HEK293 (cell line): Measurements from ENCODE around the gene FASTK.
A peak's percentile ranks its signal among the peaks of the same experiment; 100 is the strongest.

Experiments used
- CTCF ChIA-PET: fragments of 350-600 bp; formaldehyde crosslinking; extraction: SDS; loops from one replicate; lab custom pipeline; 2021; ENCODE audit warnings: antibody characterized with exemption; lab: Yijun Ruan, JAX
- POLR2A ChIA-PET: fragments of 300-600 bp; formaldehyde crosslinking; extraction: SDS; loops from one replicate; lab custom pipeline; 2020; ENCODE audit warnings: antibody characterized with exemption, inconsistent platforms; lab: Yijun Ruan, JAX
- H3K27ac ChIP-seq: fragments of 200-500 bp; sonication (Bioruptor generic); 2 replicates; pipeline ENCODE4 v1.5.1; 2014; ENCODE audit warnings: low read depth, low read length, control low read depth, inconsistent platforms; ENCODE audit errors: extremely low read depth
- H3K36me3 ChIP-seq, 2 experiments: fragments of 200-500 bp in 1 of 2; sonication (Bioruptor generic) in 1 of 2; 1 replicate in 1 of 2; 2 replicates in 1 of 2; pipeline ENCODE4 v1.5.1; 2014 to 2017; ENCODE audit warnings: inconsistent platforms in 2 of 2, low read length in 2 of 2; ENCODE audit not compliant: control insufficient read depth in 2 of 2, insufficient read depth in 1 of 2
- H3K4me1 ChIP-seq: fragments of 200-500 bp; sonication (Bioruptor generic); 2 replicates; pipeline ENCODE4 v1.5.1; 2014; ENCODE audit warnings: mild to moderate bottlenecking, low read length, inconsistent platforms; ENCODE audit not compliant: control insufficient read depth, insufficient read depth
- H3K4me3 ChIP-seq: 2 replicates; pipeline ENCODE4 v1.5.1; 2011; ENCODE audit warnings: low read depth, mild to moderate bottlenecking, control low read depth, low read length, moderate library complexity
- H3K9me3 ChIP-seq: fragments of 200-500 bp; sonication (Bioruptor generic); 2 replicates; pipeline ENCODE4 v1.5.1; 2014; ENCODE audit warnings: low read depth, low read length, inconsistent platforms; ENCODE audit not compliant: control insufficient read depth, insufficient read depth
- GLIS1 ChIP-seq: fragments of 450-650 bp; formaldehyde crosslinking; IDR thresholded peaks from 2 replicates; pipeline ENCODE4 v1.5.1; 2016; ENCODE audit warnings: missing biosample characterization, missing genetic modification characterization
- GLIS2 ChIP-seq: fragments of 450-650 bp; formaldehyde crosslinking; IDR thresholded peaks from 2 replicates; pipeline ENCODE4 v1.5.1; 2016; ENCODE audit warnings: missing biosample characterization, missing genetic modification characterization
- KLF10 ChIP-seq: fragments of 450-650 bp; IDR thresholded peaks from 2 replicates; pipeline ENCODE4 v1.5.1; 2018; ENCODE audit warnings: missing biosample characterization, mild to moderate bottlenecking, missing genetic modification characterization
- ZBTB20 ChIP-seq: fragments of 450-650 bp; formaldehyde crosslinking; IDR thresholded peaks from 2 replicates; pipeline ENCODE4 v1.5.1; 2016; ENCODE audit warnings: missing biosample characterization, missing genetic modification characterization
- ZNF114 ChIP-seq: fragments of 450-650 bp; formaldehyde crosslinking; IDR thresholded peaks from 2 replicates; pipeline ENCODE4 v1.5.0; 2017; ENCODE audit warnings: missing biosample characterization, missing genetic modification characterization
- ZNF138 ChIP-seq: fragments of 450-650 bp; formaldehyde crosslinking; IDR thresholded peaks from 2 replicates; pipeline ENCODE4 v1.5.1; 2016; ENCODE audit warnings: missing biosample characterization, missing genetic modification characterization, borderline replicate concordance
- ZNF174 ChIP-seq: fragments of 450-650 bp; formaldehyde crosslinking; IDR thresholded peaks from 2 replicates; pipeline ENCODE4 v1.5.0; 2017; ENCODE audit warnings: missing biosample characterization, mild to moderate bottlenecking, missing genetic modification characterization
- ZNF266 ChIP-seq: fragments of 450-650 bp; formaldehyde crosslinking; IDR thresholded peaks from 2 replicates; pipeline ENCODE4 v1.5.1; 2016; ENCODE audit warnings: missing biosample characterization, missing genetic modification characterization, low read depth
- ZNF350 ChIP-seq: fragments of 450-650 bp; formaldehyde crosslinking; IDR thresholded peaks from 2 replicates; pipeline ENCODE4 v1.5.0; 2017; ENCODE audit warnings: missing biosample characterization, mild to moderate bottlenecking, missing genetic modification characterization
- ZNF510 ChIP-seq: fragments of 450-650 bp; formaldehyde crosslinking; IDR thresholded peaks from 2 replicates; pipeline ENCODE4 v1.5.1; 2018; ENCODE audit warnings: mild to moderate bottlenecking, missing genetic modification characterization, missing biosample characterization; ENCODE audit not compliant: insufficient replicate concordance
- ZNF571 ChIP-seq: fragments of 450-650 bp; formaldehyde crosslinking; IDR thresholded peaks from 2 replicates; pipeline ENCODE4 v1.5.0; 2017; ENCODE audit warnings: missing biosample characterization, missing genetic modification characterization
- ZNF600 ChIP-seq: fragments of 450-650 bp; formaldehyde crosslinking; IDR thresholded peaks from 2 replicates; pipeline ENCODE4 v1.5.1; 2016; ENCODE audit warnings: missing biosample characterization, missing genetic modification characterization
- ZNF623 ChIP-seq: fragments of 450-650 bp; formaldehyde crosslinking; IDR thresholded peaks from 2 replicates; pipeline ENCODE4 v1.5.1; 2016; ENCODE audit warnings: missing biosample characterization, missing genetic modification characterization
- ZNF777 ChIP-seq: fragments of 450-650 bp; formaldehyde crosslinking; IDR thresholded peaks from 2 replicates; pipeline ENCODE4 v1.5.1; 2017; ENCODE audit warnings: missing biosample characterization, missing genetic modification characterization, borderline replicate concordance
- ZNF830 ChIP-seq: fragments of 450-650 bp; IDR thresholded peaks from 2 replicates; pipeline ENCODE4 v1.5.0; 2018; ENCODE audit warnings: missing biosample characterization, missing genetic modification characterization, low read depth, mild to moderate bottlenecking, moderate library complexity
- TF ChIP-seq, protein P1 (sequence below): fragments of 450-650 bp; formaldehyde crosslinking; conservative IDR thresholded peaks from 2 replicates; pipeline ENCODE4 v1.5.1; 2016; ENCODE audit warnings: low read depth, missing biosample characterization, missing genetic modification characterization
- TF ChIP-seq, protein P2 (sequence below): fragments of 450-650 bp; IDR thresholded peaks from 2 replicates; pipeline ENCODE4 v1.5.1; 2018; ENCODE audit warnings: missing biosample characterization, missing genetic modification characterization
- TF ChIP-seq, protein P3 (sequence below): fragments of 450-650 bp; formaldehyde crosslinking; IDR thresholded peaks from 2 replicates; pipeline ENCODE4 v1.5.1; 2016; ENCODE audit warnings: missing biosample characterization, missing genetic modification characterization

Gene FASTK

DNA sequence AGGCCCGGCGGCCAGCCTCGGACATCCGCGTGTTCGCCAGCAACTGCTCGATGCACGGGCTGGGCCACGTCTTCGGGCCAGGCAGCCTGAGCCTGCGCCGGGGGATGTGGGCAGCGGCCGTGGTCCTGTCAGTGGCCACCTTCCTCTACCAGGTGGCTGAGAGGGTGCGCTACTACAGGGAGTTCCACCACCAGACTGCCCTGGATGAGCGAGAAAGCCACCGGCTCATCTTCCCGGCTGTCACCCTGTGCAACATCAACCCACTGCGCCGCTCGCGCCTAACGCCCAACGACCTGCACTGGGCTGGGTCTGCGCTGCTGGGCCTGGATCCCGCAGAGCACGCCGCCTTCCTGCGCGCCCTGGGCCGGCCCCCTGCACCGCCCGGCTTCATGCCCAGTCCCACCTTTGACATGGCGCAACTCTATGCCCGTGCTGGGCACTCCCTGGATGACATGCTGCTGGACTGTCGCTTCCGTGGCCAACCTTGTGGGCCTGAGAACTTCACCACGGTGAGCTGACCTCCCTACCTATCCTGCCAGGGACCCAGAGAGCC, 31.6 kb downstream of the FASTK start:
- ChIA-PET POLR2A (no interaction called here), CTCF (interaction anchor here (0.6 kb wide), 1 partner anchor 15 kb away, joined by 3 read pairs; no protein-coding TSS in a partner anchor)
- Histone ChIP-seq H3K9me3 (no peaks in the 10 kb centered on the region), H3K4me3 (no peak overlapping the region), H3K36me3 (peaks cover 0 to 36% of the 10 kb centered on the region in 2 experiments; a peak in 1 of 3 replicates), H3K27ac (no peak overlapping the region), H3K4me1 (no peaks in the 10 kb centered on the region)
- TF ChIP-seq ZNF174 (tag by site-specific recombination) (no peak), ZNF350 (tag by site-specific recombination) (no peak), ZNF777 (tag by site-specific recombination) (no peak), ZNF830 (tag by site-specific recombination) (no peak)

DNA sequence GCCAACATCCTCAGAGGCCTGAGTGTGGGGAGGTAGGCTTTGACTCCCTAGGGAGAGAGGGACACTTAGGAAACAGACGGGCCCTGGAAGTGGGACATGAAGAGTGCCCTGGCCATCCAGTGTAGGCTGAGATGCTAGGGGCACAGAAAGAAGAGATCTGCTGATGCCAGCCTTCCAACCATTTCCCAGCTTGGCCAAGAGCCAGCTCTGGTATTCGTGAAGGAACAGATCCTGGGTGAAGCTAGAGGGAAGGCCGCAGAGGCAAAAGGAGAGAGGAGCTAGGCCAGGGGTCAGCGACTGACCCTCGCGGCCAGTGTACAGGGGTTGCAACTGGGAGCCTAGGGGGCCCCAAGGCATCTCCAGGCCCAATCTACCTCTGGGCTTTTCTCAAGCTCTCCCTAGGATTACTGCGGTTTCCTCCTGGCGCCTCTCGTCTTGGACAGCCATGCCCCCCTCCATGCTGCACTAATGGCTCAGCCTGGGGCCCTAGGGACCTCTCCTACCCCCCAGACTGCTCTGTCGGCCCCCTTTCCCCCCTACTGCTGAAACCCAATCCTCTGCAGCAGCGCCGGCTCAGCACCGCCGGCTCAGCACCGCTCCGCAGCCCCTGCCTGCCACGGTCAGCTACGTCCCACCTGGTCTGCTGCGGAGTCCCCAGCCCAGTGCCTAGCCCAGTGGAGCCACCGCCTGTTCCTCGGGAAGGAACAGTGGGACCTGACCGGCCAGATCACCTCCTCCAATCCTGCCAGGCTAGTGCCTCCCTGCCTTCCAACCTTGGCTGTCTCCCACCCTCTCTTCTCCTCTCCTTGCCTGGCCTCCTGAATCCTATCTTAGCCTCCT, 32.4 kb downstream of the FASTK start, which contains the start of gene ASIC3:
ASIC3 (plus strand) TSS at position 556 of the 840 bp plus-strand sequence. CDS start 355 bp downstream, outside the sequence.
- CTCF ChIA-PET = no interaction called here
- Histone ChIP-seq H3K27ac (no peak within 1 kb of the TSS), H3K9me3 (no peaks in the 10 kb centered on the region), H3K4me3 (no peak within 1 kb of the TSS), H3K4me1 (no peaks in the 10 kb centered on the region), H3K36me3 (peaks cover 0 to 30% of the 10 kb centered on the region in 2 experiments; a peak in 1 of 3 replicates)
- POLR2A ChIA-PET = interaction anchor here (0.6 to 1.3 kb wide), 3 partner anchors 9 to 60 kb away, joined by 3 to 7 read pairs (median 4); partner anchors contain the start of gene ABCB8
- TF ChIP-seq ZNF600 (tag by site-specific recombination) (peak; percentile 57), KLF10 (tag by site-specific recombination) (no peak), ZNF623 (tag by site-specific recombination) (no peak), GLIS1 (tag by site-specific recombination) (peak; percentile 89), GLIS2 (peak; percentile 45; the same call in 1 of the 2 replicates)
- TF ChIP-seq, protein P1, sequence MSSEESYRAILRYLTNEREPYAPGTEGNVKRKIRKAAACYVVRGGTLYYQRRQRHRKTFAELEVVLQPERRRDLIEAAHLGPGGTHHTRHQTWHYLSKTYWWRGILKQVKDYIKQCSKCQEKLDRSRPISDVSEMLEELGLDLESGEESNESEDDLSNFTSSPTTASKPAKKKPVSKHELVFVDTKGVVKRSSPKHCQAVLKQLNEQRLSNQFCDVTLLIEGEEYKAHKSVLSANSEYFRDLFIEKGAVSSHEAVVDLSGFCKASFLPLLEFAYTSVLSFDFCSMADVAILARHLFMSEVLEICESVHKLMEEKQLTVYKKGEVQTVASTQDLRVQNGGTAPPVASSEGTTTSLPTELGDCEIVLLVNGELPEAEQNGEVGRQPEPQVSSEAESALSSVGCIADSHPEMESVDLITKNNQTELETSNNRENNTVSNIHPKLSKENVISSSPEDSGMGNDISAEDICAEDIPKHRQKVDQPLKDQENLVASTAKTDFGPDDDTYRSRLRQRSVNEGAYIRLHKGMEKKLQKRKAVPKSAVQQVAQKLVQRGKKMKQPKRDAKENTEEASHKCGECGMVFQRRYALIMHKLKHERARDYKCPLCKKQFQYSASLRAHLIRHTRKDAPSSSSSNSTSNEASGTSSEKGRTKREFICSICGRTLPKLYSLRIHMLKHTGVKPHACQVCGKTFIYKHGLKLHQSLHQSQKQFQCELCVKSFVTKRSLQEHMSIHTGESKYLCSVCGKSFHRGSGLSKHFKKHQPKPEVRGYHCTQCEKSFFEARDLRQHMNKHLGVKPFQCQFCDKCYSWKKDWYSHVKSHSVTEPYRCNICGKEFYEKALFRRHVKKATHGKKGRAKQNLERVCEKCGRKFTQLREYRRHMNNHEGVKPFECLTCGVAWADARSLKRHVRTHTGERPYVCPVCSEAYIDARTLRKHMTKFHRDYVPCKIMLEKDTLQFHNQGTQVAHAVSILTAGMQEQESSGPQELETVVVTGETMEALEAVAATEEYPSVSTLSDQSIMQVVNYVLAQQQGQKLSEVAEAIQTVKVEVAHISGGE = no peak
- TF ChIP-seq, protein P2, sequence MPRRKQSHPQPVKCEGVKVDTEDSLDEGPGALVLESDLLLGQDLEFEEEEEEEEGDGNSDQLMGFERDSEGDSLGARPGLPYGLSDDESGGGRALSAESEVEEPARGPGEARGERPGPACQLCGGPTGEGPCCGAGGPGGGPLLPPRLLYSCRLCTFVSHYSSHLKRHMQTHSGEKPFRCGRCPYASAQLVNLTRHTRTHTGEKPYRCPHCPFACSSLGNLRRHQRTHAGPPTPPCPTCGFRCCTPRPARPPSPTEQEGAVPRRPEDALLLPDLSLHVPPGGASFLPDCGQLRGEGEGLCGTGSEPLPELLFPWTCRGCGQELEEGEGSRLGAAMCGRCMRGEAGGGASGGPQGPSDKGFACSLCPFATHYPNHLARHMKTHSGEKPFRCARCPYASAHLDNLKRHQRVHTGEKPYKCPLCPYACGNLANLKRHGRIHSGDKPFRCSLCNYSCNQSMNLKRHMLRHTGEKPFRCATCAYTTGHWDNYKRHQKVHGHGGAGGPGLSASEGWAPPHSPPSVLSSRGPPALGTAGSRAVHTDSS (tag by site-specific recombination) = no peak

DNA sequence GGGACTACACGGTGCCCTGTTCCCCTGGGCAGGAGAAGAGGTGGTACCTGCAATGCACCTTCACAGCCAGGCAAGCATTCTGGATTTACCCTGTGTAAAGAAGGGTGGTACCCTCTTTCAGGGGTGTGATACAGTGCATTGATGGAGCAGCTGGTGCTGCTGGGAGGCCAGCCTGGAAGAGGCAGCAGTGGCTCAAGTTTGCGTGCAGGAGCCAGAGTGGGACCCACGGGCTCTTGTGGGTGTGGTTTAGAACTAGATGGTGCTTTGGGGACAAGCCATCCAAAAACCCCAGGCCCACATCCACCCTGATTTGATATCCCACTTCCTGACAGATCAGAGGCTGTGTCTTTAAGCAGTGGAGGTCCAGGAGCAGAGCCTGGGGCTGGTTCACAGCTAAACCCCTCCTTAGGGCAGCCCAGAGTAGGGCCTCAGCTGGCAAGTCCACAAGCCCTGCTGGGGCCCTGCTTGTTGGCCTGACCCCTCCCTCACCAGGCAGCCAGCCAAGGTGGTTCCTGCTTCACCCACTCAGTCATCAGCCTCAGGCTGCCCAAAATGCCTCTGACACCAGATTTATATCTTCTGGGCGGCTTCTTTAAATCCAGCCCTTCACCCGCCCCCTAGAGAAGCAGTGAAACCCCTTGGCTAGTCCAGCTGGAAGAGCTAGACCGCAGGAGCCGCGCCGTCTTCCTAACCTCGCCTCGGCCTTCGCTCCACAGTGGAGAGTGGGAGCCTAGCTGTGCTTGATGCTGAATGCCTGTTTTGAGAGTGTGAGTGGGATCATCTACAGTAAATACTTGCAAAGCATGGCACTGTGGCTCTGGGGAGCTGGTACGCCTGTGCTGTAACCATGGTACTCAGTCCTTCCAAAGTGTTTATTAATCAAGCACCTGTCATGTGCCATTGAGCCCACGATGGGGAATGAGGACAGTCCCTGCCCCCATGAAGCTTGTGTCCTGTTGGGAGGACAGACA, 33.7 kb downstream of the FASTK start:
- CTCF ChIA-PET = interaction anchor here (0.6 to 0.9 kb wide), 3 partner anchors 14 to 29 kb away, joined by 3 to 6 read pairs (median 3); no protein-coding TSS in a partner anchor
- TF ChIP-seq ZNF510 (tag by site-specific recombination) (no peak), ZNF600 (tag by site-specific recombination) (no peak), ZNF138 (no peak), ZNF571 (no peak), ZNF266 (no peak), ZBTB20 (tag by site-specific recombination) (peak; percentile 41; the same call in 1 of the 2 replicates), ZNF114 (tag by site-specific recombination) (no peak), GLIS1 (tag by site-specific recombination) (0 out of 2 replicates have a peak, but pooled peaks have one; percentile 8)
- TF ChIP-seq, protein P3, sequence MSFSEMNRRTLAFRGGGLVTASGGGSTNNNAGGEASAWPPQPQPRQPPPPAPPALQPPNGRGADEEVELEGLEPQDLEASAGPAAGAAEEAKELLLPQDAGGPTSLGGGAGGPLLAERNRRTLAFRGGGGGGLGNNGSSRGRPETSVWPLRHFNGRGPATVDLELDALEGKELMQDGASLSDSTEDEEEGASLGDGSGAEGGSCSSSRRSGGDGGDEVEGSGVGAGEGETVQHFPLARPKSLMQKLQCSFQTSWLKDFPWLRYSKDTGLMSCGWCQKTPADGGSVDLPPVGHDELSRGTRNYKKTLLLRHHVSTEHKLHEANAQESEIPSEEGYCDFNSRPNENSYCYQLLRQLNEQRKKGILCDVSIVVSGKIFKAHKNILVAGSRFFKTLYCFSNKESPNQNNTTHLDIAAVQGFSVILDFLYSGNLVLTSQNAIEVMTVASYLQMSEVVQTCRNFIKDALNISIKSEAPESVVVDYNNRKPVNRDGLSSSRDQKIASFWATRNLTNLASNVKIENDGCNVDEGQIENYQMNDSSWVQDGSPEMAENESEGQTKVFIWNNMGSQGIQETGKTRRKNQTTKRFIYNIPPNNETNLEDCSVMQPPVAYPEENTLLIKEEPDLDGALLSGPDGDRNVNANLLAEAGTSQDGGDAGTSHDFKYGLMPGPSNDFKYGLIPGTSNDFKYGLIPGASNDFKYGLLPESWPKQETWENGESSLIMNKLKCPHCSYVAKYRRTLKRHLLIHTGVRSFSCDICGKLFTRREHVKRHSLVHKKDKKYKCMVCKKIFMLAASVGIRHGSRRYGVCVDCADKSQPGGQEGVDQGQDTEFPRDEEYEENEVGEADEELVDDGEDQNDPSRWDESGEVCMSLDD = no peak

More for the DNA sequence above, 33.7 kb downstream of the FASTK start:
- Histone ChIP-seq H3K36me3 (peaks cover 0 to 27% of the 10 kb centered on the region in 2 experiments; a peak in 1 of 3 replicates), H3K4me1 (no peaks in the 10 kb centered on the region), H3K27ac (no peak overlapping the region), H3K4me3 (no peak overlapping the region), H3K9me3 (no peaks in the 10 kb centered on the region)
- POLR2A ChIA-PET = interaction anchor here (0.5 to 1.4 kb wide), 6 partner anchors 8 to 22 kb away, joined by 3 to 7 read pairs (median 4); partner anchors contain the start of genes ABCB8, ATG9B and CDK5
